ENCODE results near the gene EMC10.

- TF ChIP-seq, protein P1, sequence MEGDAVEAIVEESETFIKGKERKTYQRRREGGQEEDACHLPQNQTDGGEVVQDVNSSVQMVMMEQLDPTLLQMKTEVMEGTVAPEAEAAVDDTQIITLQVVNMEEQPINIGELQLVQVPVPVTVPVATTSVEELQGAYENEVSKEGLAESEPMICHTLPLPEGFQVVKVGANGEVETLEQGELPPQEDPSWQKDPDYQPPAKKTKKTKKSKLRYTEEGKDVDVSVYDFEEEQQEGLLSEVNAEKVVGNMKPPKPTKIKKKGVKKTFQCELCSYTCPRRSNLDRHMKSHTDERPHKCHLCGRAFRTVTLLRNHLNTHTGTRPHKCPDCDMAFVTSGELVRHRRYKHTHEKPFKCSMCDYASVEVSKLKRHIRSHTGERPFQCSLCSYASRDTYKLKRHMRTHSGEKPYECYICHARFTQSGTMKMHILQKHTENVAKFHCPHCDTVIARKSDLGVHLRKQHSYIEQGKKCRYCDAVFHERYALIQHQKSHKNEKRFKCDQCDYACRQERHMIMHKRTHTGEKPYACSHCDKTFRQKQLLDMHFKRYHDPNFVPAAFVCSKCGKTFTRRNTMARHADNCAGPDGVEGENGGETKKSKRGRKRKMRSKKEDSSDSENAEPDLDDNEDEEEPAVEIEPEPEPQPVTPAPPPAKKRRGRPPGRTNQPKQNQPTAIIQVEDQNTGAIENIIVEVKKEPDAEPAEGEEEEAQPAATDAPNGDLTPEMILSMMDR (IDR thresholded peaks at IDR 0.05) = no peak
- TF ChIP-seq POLR2A (IDR thresholded peaks at IDR 0.05) = no peak
- no peak for TF ChIP-seq EP300 (IDR thresholded peaks at IDR 0.05)
- no peak for TF ChIP-seq POLR2AphosphoS5 (IDR thresholded peaks at IDR 0.05)
These were observed 42.8 kb downstream of the EMC10 start for GRCh38 chr19:50519006-50519575.

Data from suprapubic skin (tissue), 4 donors.